Measurements from ENCODE around the gene ITGAL. TPM values are rescaled to one million over a fixed set of nuclear protein-coding genes. Genes with fewer than 3 reads are reported as not detected.

Gene ITGAL
- total RNA-seq, 1 experiment from 2014 or later = not detected

GRCh38 chr16:30503403-30504296 is 31.1 kb downstream of the ITGAL start:
- H3K4me1 Mint-ChIP-seq (ENCODE audit: insufficient read depth, unreplicated experiment) = no peaks in the 10 kb centered on the region
- intact Hi-C loops (cut with micrococcal nuclease) = no loop called here
- no peak overlapping the region for H3K4me3 Mint-ChIP-seq (ENCODE audit: unreplicated experiment)
- H3K36me3 Mint-ChIP-seq (ENCODE audit: insufficient read depth, unreplicated experiment) = no peaks in the 10 kb centered on the region
- TF ChIP-seq, protein P1, sequence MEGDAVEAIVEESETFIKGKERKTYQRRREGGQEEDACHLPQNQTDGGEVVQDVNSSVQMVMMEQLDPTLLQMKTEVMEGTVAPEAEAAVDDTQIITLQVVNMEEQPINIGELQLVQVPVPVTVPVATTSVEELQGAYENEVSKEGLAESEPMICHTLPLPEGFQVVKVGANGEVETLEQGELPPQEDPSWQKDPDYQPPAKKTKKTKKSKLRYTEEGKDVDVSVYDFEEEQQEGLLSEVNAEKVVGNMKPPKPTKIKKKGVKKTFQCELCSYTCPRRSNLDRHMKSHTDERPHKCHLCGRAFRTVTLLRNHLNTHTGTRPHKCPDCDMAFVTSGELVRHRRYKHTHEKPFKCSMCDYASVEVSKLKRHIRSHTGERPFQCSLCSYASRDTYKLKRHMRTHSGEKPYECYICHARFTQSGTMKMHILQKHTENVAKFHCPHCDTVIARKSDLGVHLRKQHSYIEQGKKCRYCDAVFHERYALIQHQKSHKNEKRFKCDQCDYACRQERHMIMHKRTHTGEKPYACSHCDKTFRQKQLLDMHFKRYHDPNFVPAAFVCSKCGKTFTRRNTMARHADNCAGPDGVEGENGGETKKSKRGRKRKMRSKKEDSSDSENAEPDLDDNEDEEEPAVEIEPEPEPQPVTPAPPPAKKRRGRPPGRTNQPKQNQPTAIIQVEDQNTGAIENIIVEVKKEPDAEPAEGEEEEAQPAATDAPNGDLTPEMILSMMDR (IDR thresholded peaks at IDR 0.05; ENCODE audit: unreplicated experiment) = no peak
- CTCF ChIA-PET = interaction anchor here (0.7 to 1.0 kb wide), 2 partner anchors 10 to 58 kb away, joined by 3 to 5 read pairs; partner anchors contain the start of gene SEPHS2
- no peak overlapping the region for H3K27ac Mint-ChIP-seq (ENCODE audit: low read depth, unreplicated experiment)
- no peaks in the 10 kb centered on the region for H3K9me3 Mint-ChIP-seq (ENCODE audit: unreplicated experiment)
- H3K27me3 Mint-ChIP-seq (ENCODE audit: insufficient read depth, unreplicated experiment) = no peaks in the 10 kb centered on the region
- POLR2A ChIA-PET = no interaction called here
- DNase-seq (ENCODE audit: unreplicated experiment) = no peak
- BruUV-seq (replicated peaks) = no TSS peak

GRCh38 chr16:30509081-30509765 is 36.7 kb downstream of the ITGAL start:
- CTCF ChIA-PET = interaction anchor here (0.5 to 1.7 kb wide), 2 partner anchors 79 to 102 kb away, joined by 3 to 7 read pairs; partner anchors contain the start of gene DCTPP1

DNA sequence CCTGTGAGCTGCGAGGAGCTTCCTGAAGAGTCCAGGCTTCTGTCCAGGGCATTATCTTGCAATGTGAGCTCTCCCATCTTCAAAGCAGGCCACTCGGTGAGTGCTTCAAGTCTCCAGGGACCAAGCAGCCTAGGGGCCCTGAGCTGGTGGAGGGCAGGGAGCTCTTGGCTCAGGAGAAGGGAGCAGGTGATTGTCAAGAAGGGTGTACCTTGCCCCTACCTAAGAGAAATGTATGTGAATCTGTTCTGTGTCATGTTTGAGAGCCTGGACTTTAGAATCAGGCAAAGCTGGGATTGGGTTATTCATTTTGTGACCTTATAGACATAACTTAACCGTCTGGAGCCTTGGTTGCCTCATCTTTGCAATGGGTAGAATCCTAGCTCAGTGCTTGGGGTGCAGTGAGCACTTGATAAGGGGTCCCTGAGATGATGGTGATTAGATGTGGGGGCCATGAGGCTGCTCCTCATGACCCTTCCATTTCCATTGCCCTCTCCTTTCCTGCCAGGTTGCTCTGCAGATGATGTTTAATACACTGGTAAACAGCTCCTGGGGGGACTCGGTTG is 37.9 kb downstream of the ITGAL start:
- intact Hi-C loops (cut with micrococcal nuclease) = no loop called here
- Mint-ChIP-seq H3K4me1 (ENCODE audit: insufficient read depth, unreplicated experiment) (no peaks in the 10 kb centered on the region), H3K9me3 (ENCODE audit: unreplicated experiment) (no peaks in the 10 kb centered on the region), H3K27me3 (ENCODE audit: insufficient read depth, unreplicated experiment) (no peaks in the 10 kb centered on the region), H3K27ac (ENCODE audit: low read depth, unreplicated experiment) (no peak overlapping the region), H3K4me3 (ENCODE audit: unreplicated experiment) (no peak overlapping the region), H3K36me3 (ENCODE audit: insufficient read depth, unreplicated experiment) (no peaks in the 10 kb centered on the region)
- ChIA-PET POLR2A (interaction anchor here (0.7 to 1.2 kb wide), 2 partner anchors 14 to 81 kb away, joined by 3 to 5 read pairs; partner anchors contain the start of gene DCTPP1), CTCF (interaction anchor here (0.5 to 1.7 kb wide), 5 partner anchors 11 to 117 kb away, joined by 3 to 7 read pairs (median 3); partner anchors contain the start of gene DCTPP1)
- TF ChIP-seq, protein P1 (IDR thresholded peaks at IDR 0.05; ENCODE audit: unreplicated experiment) = no peak
- DNase-seq (ENCODE audit: unreplicated experiment) = no peak
- no TSS peak for BruUV-seq (replicated peaks)

More at GRCh38 chr16:30509081-30509765, 36.7 kb downstream of the ITGAL start:
- Mint-ChIP-seq H3K27me3 (ENCODE audit: insufficient read depth, unreplicated experiment) (no peaks in the 10 kb centered on the region), H3K36me3 (ENCODE audit: insufficient read depth, unreplicated experiment) (no peaks in the 10 kb centered on the region), H3K4me3 (ENCODE audit: unreplicated experiment) (no peak overlapping the region), H3K9me3 (ENCODE audit: unreplicated experiment) (no peaks in the 10 kb centered on the region), H3K27ac (ENCODE audit: low read depth, unreplicated experiment) (no peak overlapping the region), H3K4me1 (ENCODE audit: insufficient read depth, unreplicated experiment) (no peaks in the 10 kb centered on the region)
- BruUV-seq (replicated peaks) = no TSS peak
- POLR2A ChIA-PET = no interaction called here
- no peak for DNase-seq (ENCODE audit: unreplicated experiment)
- TF ChIP-seq, protein P1 (IDR thresholded peaks at IDR 0.05; ENCODE audit: unreplicated experiment) = no peak
- intact Hi-C loops (cut with micrococcal nuclease) = no loop called here

- Mint-ChIP-seq H3K4me3 (ENCODE audit: unreplicated experiment) (no peak overlapping the region), H3K36me3 (ENCODE audit: insufficient read depth, unreplicated experiment) (no peaks in the 10 kb centered on the region), H3K4me1 (ENCODE audit: insufficient read depth, unreplicated experiment) (no peaks in the 10 kb centered on the region), H3K9me3 (ENCODE audit: unreplicated experiment) (no peaks in the 10 kb centered on the region), H3K27me3 (ENCODE audit: insufficient read depth, unreplicated experiment) (no peaks in the 10 kb centered on the region), H3K27ac (ENCODE audit: low read depth, unreplicated experiment) (no peak overlapping the region)
- POLR2A ChIA-PET = interaction anchor here (0.5 kb wide), 1 partner anchor 15 kb away, joined by 5 read pairs; no protein-coding TSS in a partner anchor
- TF ChIP-seq, protein P1 (IDR thresholded peaks at IDR 0.05; ENCODE audit: unreplicated experiment) = no peak
- CTCF ChIA-PET = interaction anchor here (0.6 kb wide), 1 partner anchor 102 kb away, joined by 3 read pairs; no protein-coding TSS in a partner anchor
- DNase-seq (ENCODE audit: unreplicated experiment) = no peak
- intact Hi-C loops (cut with micrococcal nuclease) = no loop called here
- BruUV-seq (replicated peaks) = no TSS peak
Measured at GRCh38 chr16:30511509-30511908, 39.0 kb downstream of the ITGAL start.

Data from MCF 10A (cell line).